ENCODE measurements around the gene AARS2.

The AARS2 gene

DNA sequence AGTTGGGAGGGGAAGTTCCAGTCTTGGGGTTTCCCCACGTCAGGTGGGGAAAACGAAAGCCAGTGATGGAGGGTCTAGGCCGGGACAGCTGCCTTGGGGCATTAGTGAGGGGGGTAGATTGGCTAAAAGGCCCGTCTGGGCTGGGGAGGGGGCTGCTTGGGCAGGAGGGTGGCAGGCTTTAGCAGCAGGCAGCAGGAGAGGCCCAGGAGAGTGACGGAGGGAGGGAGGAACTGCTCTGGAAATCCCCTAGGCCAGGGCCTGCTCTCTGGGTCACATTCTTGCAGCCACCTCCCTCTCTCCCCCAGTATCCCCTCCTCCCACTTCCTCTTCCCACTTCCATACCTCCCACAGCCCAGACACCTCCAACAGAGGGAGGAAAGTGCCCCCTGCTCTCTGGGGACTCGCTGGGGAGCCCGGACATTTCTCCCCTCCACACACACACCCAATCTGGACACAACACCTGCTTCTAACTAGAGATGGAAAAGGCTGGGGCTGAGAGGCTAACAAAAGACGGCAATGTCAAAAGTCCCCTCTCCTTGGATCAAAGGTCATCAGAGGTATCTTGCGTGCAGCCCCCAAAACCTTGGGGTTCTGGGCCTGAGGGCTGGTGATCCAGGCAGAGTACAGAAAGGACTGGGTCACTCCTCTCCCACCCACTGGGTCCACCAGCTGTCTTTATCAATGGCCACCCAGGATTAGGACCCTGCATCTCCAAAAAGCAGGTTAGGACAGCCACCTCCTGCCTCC lies 49.6 kb downstream of the AARS2 start:
- no peak for DNase-seq (ENCODE audit: low read depth in 2 of 3, low spot score in 1 of 3)

DNA sequence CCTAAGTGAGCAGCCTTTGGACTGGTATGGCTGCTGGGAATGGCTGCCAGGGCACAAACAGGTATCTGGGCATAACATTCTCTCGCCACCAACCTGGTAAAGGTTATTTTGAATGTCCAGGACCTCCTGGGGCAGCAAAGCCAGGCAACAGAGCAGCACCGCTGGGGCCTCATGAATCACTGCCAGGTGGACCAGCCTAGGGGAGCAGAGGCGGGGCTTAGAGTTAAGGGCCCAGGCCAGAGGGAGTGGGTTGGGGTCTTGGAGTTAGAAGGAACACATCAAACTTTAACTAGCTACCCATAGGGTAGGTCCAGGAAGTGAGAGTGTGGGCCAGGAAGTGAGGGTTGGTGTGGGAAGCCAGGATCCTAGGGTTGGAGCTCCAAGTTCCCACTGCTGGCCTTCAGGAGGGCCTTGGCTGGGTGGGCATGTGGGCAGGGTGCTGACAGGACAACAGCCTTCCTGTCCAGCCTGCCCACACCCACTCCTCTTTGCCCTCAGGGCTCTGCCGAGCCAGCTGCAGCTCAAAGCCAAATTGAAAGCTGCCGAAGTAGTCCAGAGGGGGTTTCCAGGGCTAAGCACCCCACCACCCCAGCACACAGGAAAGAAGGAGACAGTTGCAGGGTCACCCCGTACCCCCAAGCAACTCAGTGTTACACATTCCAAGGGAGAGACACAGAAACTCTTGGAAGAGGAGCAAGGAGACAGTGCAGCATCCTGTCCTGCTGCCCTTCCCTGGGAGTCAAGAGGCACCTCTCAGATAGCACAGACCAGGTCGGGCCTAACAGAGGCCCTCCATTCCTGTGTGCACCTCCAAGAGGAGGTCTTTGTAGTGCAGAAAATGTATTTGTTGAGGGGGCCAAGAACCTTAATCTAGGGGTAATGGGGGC lies 50.4 kb downstream of the AARS2 start:
- no peak for DNase-seq (ENCODE audit: low read depth in 2 of 3, low spot score in 1 of 3)

- DNase-seq (ENCODE audit: low read depth in 2 of 3, low spot score in 1 of 3): no peak
Measured at GRCh38 chr6:44261581-44261980, 51.6 kb downstream of the AARS2 start.

- DNase-seq (ENCODE audit: low read depth in 2 of 3, low spot score in 1 of 3): no peak
Measured at GRCh38 chr6:44260451-44261297, 52.5 kb downstream of the AARS2 start.

DNA sequence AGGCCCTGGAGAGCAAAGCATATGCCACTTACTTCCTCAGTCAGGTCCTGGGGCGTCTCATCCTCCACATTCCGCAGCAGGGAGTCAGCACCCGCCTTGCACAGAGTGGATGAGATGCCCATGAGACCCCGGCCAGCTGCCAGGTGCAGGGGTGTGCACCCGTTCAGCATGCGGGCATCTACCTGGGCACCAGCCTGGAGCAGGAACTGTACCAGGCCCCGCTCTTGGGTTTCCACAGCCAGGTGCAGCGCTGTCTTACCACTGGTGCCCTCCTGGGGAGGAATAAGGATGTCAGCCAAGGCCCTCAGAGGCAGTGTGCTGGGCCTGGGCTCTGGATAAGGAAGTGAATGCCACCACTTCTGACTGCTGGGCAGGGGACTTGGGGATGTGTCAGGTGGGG lies 53.1 kb downstream of the AARS2 start:
- DNase-seq (ENCODE audit: low read depth in 2 of 3, low spot score in 1 of 3): no peak

DNA sequence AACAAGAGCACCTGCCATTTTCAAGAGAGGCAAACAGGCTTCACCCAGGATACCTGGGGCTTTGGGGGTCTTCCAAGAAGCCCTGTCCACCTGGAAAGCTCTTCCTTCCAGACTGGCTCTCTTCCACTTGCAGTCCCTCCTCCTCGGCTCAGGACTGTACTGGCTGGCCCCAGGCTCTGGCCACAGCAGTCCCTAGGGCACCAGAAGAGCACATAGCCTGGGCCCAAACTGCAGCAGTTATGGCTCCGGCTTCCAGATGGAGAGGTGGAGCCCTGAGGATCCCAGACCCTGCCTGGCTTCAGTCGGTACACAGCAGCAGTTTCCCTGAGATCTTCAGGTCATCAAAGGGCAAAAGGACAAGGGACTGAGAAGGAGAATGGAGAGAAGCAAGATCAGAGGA lies 54.2 kb downstream of the AARS2 start:
- no peak for DNase-seq (ENCODE audit: low read depth in 2 of 3, low spot score in 1 of 3)

- DNase-seq (ENCODE audit: low read depth in 2 of 3, low spot score in 1 of 3): no peak
Measured at GRCh38 chr6:44258325-44258863, 54.8 kb downstream of the AARS2 start.

- DNase-seq (ENCODE audit: low read depth in 2 of 3, low spot score in 1 of 3): no peak
Measured at GRCh38 chr6:44257753-44258324, 55.3 kb downstream of the AARS2 start.

DNA sequence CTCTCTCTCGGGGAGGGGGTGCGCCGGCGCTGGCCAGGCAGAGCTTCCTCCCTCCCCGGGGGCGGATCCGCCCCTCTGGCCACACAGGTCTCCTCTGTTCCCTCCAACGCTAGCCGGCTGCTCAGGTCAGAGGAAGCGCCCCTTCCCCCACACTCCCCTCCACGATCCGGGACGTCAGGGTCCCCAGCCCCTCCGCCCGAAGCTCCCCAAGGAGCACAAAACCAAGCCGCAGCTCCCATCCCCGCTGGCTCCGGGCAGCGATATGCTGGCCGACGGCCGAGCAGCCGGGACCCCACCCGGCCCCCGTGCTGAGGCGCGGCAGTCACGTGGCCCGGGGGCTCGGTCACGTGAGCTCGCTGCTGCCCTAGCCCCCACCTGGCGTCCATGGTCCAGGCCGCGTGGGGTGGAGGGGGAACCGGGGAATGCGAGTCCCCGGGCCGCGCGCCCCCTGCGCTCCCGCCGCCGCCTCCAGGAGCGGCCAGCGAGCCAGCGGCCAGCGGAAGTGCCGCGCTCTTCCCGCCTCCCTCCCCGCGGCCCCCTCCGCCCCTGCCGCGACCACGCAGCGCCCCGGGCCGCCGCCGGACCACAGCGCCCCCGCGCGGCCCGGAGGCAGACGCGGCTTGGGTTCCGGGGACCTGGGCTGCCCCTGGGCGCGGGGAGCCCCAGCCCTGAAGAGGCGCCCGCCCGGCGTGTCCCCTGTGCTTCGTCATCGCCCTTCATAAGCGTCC lies 56.0 kb downstream of the AARS2 start, which contains the start of gene SLC35B2:
Gene SLC35B2 (minus strand): TSS at position 504 of the 728 bp plus-strand sequence. CDS start 118 bp downstream, at position 386.
- peak in 2 of 3 donors; percentile 31 to 53 for DNase-seq (ENCODE audit: low read depth in 2 of 3, low spot score in 1 of 3)

DNA sequence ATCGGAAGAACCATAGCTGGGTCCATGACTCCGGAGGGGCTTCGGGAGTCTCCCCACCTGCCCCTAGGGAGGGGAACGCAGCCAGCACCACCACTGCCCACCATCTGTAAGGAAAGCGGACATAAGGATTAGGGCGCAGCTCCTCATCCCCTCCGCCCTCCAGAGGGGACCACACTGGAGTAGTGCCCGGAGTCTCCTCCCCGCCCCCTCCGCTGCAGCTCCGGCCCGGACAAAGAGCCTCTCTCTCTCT lies 56.4 kb downstream of the AARS2 start:
- DNase-seq (ENCODE audit: low read depth in 2 of 3, low spot score in 1 of 3): no peak

DNA sequence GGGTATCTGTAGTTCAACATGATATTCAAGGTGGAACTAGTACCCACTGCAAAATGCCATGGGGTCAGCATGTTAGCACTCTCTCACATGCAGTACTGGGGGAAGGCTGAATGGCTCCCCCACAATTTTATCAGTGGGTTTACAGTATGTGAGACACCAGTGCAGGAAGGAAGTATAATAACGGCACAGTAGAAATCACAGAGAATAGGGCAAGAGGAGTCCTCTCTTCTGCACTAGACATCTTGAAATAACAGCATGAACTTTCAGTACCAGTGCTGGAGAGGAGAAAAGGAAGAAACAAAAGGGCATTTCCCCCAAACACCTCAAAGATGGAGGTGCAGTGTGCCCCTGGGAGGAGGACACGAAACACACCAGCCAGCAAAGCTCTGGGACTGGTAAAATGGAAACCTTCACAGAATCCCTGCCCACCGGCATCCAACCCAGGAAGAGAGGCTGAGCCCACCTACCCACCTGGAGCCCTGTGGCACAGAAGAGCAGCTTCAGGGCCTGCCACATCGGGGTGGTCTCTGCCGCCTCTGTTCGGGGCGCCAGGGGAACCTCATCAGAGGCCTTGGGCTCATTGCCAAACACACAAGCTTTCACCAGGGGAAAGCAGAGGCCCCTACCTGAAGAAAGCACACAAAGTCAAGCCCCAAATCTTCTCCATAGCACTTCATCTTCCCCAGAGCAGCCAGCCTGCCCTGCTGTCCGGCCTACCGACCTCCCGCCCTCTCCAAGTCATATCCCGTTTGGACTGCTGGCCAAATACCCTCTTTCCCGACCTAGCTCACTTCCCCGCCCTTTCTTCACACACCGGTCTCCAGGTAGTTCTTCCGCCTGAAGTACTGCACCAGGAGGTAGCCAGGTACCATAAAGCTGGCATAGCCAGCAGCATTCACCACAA lies 57.0 kb downstream of the AARS2 start:
- DNase-seq (ENCODE audit: low read depth in 2 of 3, low spot score in 1 of 3): no peak

GRCh38 chr6:44255105-44255808 lies 57.9 kb downstream of the AARS2 start:
- DNase-seq (ENCODE audit: low read depth in 2 of 3, low spot score in 1 of 3): peak in 1 of 3 donors; percentile 29

DNA sequence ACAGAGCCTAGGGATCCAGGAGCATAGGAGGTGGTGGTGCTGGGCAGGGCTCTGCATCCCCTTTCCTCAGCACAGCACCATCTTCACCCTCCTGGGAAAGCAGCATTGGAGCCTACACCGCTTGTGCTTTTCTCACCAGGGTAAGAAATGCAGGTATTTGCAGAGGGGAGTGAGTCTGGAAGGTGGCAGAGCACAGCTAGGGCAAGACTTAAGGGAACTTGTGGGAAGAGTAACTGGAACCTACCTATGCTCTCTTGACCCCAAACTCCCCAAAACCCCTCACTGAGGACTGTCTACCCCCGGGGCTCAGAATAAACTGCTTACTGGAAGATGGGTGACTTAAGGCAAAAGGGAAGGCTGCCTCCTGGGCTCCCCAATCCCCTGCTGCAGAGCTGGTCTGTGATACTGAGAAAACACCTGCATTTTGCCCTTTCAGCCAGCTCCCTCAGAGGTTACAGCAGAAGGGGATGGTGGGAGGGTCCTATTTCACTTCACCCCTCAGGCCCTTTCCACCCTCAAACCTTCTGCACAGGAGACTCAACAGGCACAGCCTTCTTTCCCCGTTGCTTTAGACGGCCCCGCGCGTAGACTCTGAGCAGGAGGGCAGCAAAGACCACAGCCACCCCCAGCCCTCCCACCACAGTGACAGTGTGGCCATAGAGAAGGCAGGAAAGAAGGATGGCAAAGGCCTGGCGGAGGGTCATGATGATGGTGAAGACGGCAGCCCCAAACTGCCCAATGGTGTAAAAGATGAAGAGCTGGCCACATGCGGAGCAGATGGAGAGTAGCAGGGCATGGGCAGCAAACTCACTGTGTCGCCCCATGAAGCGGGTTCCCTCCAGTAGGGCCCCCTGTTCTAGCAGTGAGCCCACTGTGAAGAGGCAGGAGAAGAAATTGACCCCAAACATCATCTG lies 58.7 kb downstream of the AARS2 start:
- DNase-seq (ENCODE audit: low read depth in 2 of 3, low spot score in 1 of 3): peak in 1 of 3 donors; percentile 21

GRCh38 chr6:44253307-44254101 lies 59.6 kb downstream of the AARS2 start:
- peak; percentile 37 to 70 (median 50) for DNase-seq (ENCODE audit: low read depth in 2 of 3, low spot score in 1 of 3)

DNA sequence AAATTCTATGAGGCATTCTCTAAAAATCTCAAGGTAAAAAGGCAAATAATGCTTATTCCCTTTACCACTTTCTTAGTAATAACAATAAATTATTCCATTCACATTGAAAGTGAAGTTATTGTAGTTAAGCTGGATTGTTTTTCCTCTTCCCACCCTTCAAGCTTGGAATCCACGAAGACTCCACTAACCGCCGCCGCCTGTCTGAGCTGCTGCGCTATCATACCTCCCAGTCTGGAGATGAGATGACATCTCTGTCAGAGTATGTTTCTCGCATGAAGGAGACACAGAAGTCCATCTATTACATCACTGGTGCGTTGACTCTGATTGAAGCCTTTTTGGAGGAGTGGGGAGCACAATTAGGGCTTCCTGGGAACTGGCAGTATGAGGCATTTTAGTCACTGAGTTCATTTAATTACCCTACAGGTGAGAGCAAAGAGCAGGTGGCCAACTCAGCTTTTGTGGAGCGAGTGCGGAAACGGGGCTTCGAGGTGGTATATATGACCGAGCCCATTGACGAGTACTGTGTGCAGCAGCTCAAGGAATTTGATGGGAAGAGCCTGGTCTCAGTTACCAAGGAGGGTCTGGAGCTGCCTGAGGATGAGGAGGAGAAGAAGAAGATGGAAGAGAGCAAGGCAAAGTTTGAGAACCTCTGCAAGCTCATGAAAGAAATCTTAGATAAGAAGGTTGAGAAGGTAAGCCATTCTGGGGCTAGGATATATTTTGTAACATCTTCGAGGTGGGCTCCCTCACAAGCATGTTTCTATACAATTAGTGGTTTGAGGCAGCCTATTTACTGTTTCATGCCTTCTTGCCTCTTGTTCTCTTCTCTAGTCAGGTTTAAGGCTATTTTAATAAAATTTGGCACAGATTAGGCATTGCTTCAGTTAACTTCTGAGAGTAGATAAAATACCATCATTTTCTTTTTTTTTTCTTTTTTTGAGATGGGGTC lies 61.3 kb downstream of the AARS2 start:
- no peak for DNase-seq (ENCODE audit: low read depth in 2 of 3, low spot score in 1 of 3)

DNA sequence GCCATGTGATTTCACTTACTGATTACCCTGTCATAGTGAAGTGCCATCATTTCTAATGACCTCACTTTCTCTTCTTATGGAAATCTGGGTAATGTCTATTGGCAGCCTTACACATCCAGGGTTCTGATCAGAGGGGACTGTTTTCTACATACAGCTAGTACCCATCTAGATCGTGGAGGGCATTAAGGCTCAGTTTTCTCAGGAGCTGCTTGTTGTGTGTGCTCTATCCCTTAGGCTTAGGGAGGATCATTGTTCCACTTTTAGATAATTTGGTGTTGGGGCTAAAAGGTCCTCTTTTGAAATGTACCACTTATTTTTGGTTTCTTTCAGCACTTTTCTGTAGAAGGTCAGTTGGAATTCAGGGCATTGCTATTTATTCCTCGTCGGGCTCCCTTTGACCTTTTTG lies 62.4 kb downstream of the AARS2 start:
- DNase-seq (ENCODE audit: low read depth in 2 of 3, low spot score in 1 of 3): no peak

All from stimulated activated CD4-positive, alpha-beta T cell treated with anti-CD3 and anti-CD28 coated beads, Interleukin-12 subunit alpha, Interleukin-12 subunit beta, amount 100 ng/mL, for 48 hours (primary cell).